Loucy (cell line): ENCODE results near the gene HOXD8.

Experiments
- EZH2phosphoT487 ChIP-seq: fragments of 200-600 bp; IDR thresholded peaks from 2 replicates; pipeline ENCODE4 v1.6.1; 2018; ENCODE audit warnings: antibody characterized with exemption, mild to moderate bottlenecking, moderate library complexity, borderline replicate concordance
- TF ChIP-seq, protein P1 (sequence below): fragments of 200-600 bp; sonication (generic); conservative IDR thresholded peaks from 2 replicates; pipeline ENCODE4 v1.5.1; 2014; ENCODE audit warnings: mild to moderate bottlenecking, antibody characterized with exemption, low read length

DNA sequence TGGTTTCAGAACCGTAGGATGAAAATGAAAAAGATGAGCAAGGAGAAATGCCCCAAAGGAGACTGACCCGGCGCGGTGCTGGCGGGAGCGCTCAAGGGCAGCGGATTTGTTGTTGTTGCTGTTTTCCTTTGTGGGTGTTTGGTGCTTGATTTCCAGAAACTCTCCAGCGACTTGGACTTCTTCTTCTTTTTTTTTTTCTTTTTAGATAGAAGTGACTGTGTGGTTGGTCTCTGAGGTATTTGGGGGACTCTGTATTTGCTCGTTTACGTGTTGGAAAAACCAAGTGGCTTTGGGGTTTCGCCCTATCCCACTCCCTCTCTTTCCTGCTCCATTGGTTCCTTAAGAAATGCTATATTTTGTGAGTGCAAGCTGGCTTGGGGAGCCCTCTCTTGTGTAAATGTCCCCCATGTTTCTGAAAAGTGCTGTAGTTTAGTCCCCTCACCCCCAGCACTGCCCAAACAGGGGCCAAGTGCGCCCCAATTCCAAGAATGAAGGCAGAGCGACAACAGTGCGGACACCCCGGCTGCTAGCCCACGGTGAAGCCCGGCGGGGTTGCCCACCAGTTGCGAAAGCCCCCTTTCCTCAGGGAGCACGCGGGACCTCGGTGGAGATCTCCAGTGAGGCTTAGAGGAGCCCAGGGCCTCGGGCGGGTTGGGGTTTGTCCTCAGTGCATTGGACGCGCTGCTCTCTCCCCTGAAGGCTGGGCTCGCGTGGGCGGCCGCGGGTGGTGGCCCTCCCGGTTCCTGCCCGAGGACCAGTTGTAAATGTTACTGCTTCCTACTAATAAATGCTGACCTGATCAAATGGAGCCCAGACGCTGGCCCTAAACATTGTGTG, 5.2 kb upstream of the HOXD8 start:
- TF ChIP-seq, protein P1, sequence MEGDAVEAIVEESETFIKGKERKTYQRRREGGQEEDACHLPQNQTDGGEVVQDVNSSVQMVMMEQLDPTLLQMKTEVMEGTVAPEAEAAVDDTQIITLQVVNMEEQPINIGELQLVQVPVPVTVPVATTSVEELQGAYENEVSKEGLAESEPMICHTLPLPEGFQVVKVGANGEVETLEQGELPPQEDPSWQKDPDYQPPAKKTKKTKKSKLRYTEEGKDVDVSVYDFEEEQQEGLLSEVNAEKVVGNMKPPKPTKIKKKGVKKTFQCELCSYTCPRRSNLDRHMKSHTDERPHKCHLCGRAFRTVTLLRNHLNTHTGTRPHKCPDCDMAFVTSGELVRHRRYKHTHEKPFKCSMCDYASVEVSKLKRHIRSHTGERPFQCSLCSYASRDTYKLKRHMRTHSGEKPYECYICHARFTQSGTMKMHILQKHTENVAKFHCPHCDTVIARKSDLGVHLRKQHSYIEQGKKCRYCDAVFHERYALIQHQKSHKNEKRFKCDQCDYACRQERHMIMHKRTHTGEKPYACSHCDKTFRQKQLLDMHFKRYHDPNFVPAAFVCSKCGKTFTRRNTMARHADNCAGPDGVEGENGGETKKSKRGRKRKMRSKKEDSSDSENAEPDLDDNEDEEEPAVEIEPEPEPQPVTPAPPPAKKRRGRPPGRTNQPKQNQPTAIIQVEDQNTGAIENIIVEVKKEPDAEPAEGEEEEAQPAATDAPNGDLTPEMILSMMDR = no peak
- TF ChIP-seq EZH2phosphoT487 = no peak
